HepG2 (cell line): Measurements from ENCODE around the gene MSMB. TPM values are rescaled to one million over a fixed set of nuclear protein-coding genes. Genes with fewer than 3 reads are reported as not detected.

Experiments used
- ATF3 ChIP-seq: sonication (generic); formaldehyde crosslinking; IDR thresholded peaks from 2 replicates; pipeline ENCODE4 v1.4.0; 2020; ENCODE audit warnings: missing genetic modification reagents
- CHD4 ChIP-seq: fragments of 200-600 bp; sonication (generic); IDR thresholded peaks from 2 replicates; pipeline ENCODE4 v1.7.0; 2017; ENCODE audit warnings: mild to moderate bottlenecking, low read length, borderline replicate concordance
- ELF3 ChIP-seq: IDR thresholded peaks from 2 replicates; pipeline ENCODE4 v1.6.1; 2016; ENCODE audit warnings: missing genetic modification reagents, missing compliant biosample characterization
- FOXJ3 ChIP-seq: sonication (generic); formaldehyde crosslinking; IDR thresholded peaks from 2 replicates; pipeline ENCODE4 v1.4.0; 2020; ENCODE audit warnings: missing genetic modification reagents, mild to moderate bottlenecking, borderline replicate concordance
- GATAD2A ChIP-seq: IDR thresholded peaks from 2 replicates; pipeline ENCODE4 v1.6.1; 2016
- GZF1 ChIP-seq: sonication (generic); formaldehyde crosslinking; IDR thresholded peaks from 2 replicates; pipeline ENCODE4 v1.5.1; 2020; ENCODE audit warnings: mild to moderate bottlenecking, missing genetic modification reagents
- KDM4B ChIP-seq: sonication (generic); formaldehyde crosslinking; IDR thresholded peaks from 2 replicates; pipeline ENCODE4 v1.4.0; 2020; ENCODE audit warnings: missing genetic modification reagents
- PLSCR1 ChIP-seq: sonication (generic); formaldehyde crosslinking; IDR thresholded peaks from 2 replicates; pipeline ENCODE4 v1.5.0; 2020; ENCODE audit warnings: missing genetic modification reagents, mild to moderate bottlenecking, borderline replicate concordance
- POLR2AphosphoS2 ChIP-seq: IDR thresholded peaks from 2 replicates; pipeline ENCODE4 v1.6.1; 2011; ENCODE audit warnings: low read depth, low read length, improper control_type of control experiment
- RXRA ChIP-seq: sonication (generic); formaldehyde crosslinking; IDR thresholded peaks from 2 replicates; pipeline ENCODE4 v1.5.1; 2020; ENCODE audit warnings: missing genetic modification reagents
- SCMH1 ChIP-seq: sonication (generic); formaldehyde crosslinking; IDR thresholded peaks from 2 replicates; pipeline ENCODE4 v1.9.0; 2021; ENCODE audit warnings: missing genetic modification reagents, mild to moderate bottlenecking, borderline replicate concordance
- SMARCC2 ChIP-seq: fragments of 450-650 bp; IDR thresholded peaks from 2 replicates; pipeline ENCODE4 v1.6.1; 2017; ENCODE audit warnings: antibody characterized with exemption, mild to moderate bottlenecking
- SOX5 ChIP-seq: IDR thresholded peaks from 2 replicates; pipeline ENCODE4 v1.6.1; 2016; ENCODE audit warnings: borderline replicate concordance
- ZBTB4 ChIP-seq: sonication (generic); formaldehyde crosslinking; IDR thresholded peaks from 2 replicates; pipeline ENCODE4 v1.4.0; 2020; ENCODE audit warnings: missing genetic modification reagents, mild to moderate bottlenecking, borderline replicate concordance
- ZFY ChIP-seq: sonication (generic); formaldehyde crosslinking; IDR thresholded peaks from 2 replicates; pipeline ENCODE4 v1.4.0; 2020; ENCODE audit warnings: missing genetic modification reagents
- ZKSCAN1 ChIP-seq: fragments of 150-350 bp; IDR thresholded peaks from 2 replicates; pipeline ENCODE4 v1.6.1; 2014; ENCODE audit warnings: low read length
- ZNF225 ChIP-seq: sonication (generic); formaldehyde crosslinking; IDR thresholded peaks from 2 replicates; pipeline ENCODE4 v1.4.0; 2020; ENCODE audit warnings: mild to moderate bottlenecking, missing genetic modification reagents
- ZNF484 ChIP-seq: sonication (generic); formaldehyde crosslinking; IDR thresholded peaks from 2 replicates; pipeline ENCODE4 v1.5.1; 2020; ENCODE audit warnings: mild to moderate bottlenecking, low read depth, missing genetic modification reagents, borderline replicate concordance
- ZNF557 ChIP-seq: sonication (generic); formaldehyde crosslinking; IDR thresholded peaks from 2 replicates; pipeline ENCODE4 v1.4.0; 2020; ENCODE audit warnings: missing genetic modification reagents
- ZNF597 ChIP-seq: sonication (generic); formaldehyde crosslinking; IDR thresholded peaks from 2 replicates; pipeline ENCODE4 v1.5.0; 2020; ENCODE audit warnings: missing genetic modification reagents
- ZNF687 ChIP-seq: sonication (generic); formaldehyde crosslinking; IDR thresholded peaks from 2 replicates; pipeline ENCODE4 v1.5.1; 2020; ENCODE audit warnings: mild to moderate bottlenecking, missing genetic modification reagents, moderate library complexity
- ZNF766 ChIP-seq: sonication (generic); formaldehyde crosslinking; IDR thresholded peaks from 2 replicates; pipeline ENCODE4 v1.5.0; 2020; ENCODE audit warnings: missing genetic modification reagents, borderline replicate concordance
- ZNF777 ChIP-seq: sonication (generic); formaldehyde crosslinking; IDR thresholded peaks from 2 replicates; pipeline ENCODE4 v1.4.0; 2020; ENCODE audit warnings: missing genetic modification reagents
- polyA plus RNA-seq, 8 experiments: library from polyadenylated mRNA; depleted of rRNA in 3 of 8; stranded (reverse) in 7 of 8; unstranded in 1 of 8; fragments of >200 nt; fragmentation: Illumina TruSeq in 4 of 8; extraction: Trizol in 4 of 8; gene quantifications; 2 replicates each; pipeline versions ENCODE4 v1.2.1 to v1.2.3, GENCODE V29; 2011 to 2016; ENCODE audit warnings: low read depth in 4 of 8, missing spikeins in 1 of 8, mixed read lengths in 1 of 8; ENCODE audit not compliant: insufficient read depth in 1 of 8
- total RNA-seq, 5 experiments: library from RNA; depleted of rRNA; stranded (reverse); fragments of >200 nt; fragmentation: Illumina TruSeq; extraction: Trizol; gene quantifications; 2 replicates each; pipeline ENCODE4 v1.2.3, GENCODE V29; 2016; ENCODE audit warnings: low read depth in 1 of 5

The MSMB gene
- total and polyA plus RNA-seq, 2 of the 13 experiments (the other 11 are each of a cell fraction or from before 2014, with no cell fraction given), result 0.84 TPM; not detected in 1

GRCh38 chr10:46052791-46053375 lies 6.8 kb upstream of the MSMB start (continued):
- TF ChIP-seq ZBTB4 (no peak), FOXJ3 (CRISPR knock-in tag) (0 out of 2 replicates have a peak, but pooled peaks have one; percentile 1), ZKSCAN1 (no peak), ZNF597 (CRISPR knock-in tag) (no peak), RXRA (no peak), SMARCC2 (no peak), GZF1 (no peak), ZNF484 (CRISPR knock-in tag) (no peak), ZNF766 (CRISPR knock-in tag) (no peak), ZFY (peak; percentile 49; the same call in 1 of the 2 replicates), SCMH1 (CRISPR knock-in tag) (no peak), ZNF777 (CRISPR knock-in tag) (no peak), POLR2AphosphoS2 (no peak), PLSCR1 (no peak), KDM4B (no peak), ZNF687 (CRISPR knock-in tag) (peak; percentile 68), CHD4 (no peak), ZNF557 (CRISPR knock-in tag) (no peak), ZNF225 (no peak), ATF3 (CRISPR knock-in tag) (no peak), ELF3 (no peak), SOX5 (CRISPR knock-in tag) (no peak), GATAD2A (CRISPR knock-in tag) (no peak)
